ENCODE data around the gene TMEM218. TPM values are rescaled to one million over a fixed set of nuclear protein-coding genes. Genes with fewer than 3 reads are reported as not detected.

TMEM218 gene
- total and polyA plus RNA-seq, 2 donors (not counting 1 experiment from before 2014, with no cell fraction given) = 20.7 to 31.7 TPM

GRCh38 chr11:125055107-125055715, 56.2 kb downstream of the TMEM218 start:
- Histone ChIP-seq H3K9ac (ENCODE audit: low read length) (no peak overlapping the region), H3K4me2 (replicated peaks; ENCODE audit: low read depth, low read length, poor library complexity, severe bottlenecking) (no peak overlapping the region), H3K4me3 (ENCODE audit: control extremely low read depth in 1 of 5, extremely low read depth in 1 of 5, insufficient read depth in 1 of 5, low read depth in 2 of 5, low read length in 4 of 5) (no peak overlapping the region), H3K36me3 (replicated peaks in 1 of 2; ENCODE audit: control extremely low read depth in 1 of 2, control insufficient read depth in 1 of 2, extremely low read depth in 1 of 2, insufficient read depth in 2 of 2, low read length in 1 of 2) (no peaks in the 10 kb centered on the region), H3K9me3 (ENCODE audit: control extremely low read depth in 1 of 3, control insufficient read depth in 2 of 3, insufficient read depth in 1 of 3, low read length in 2 of 3) (no peaks in the 10 kb centered on the region), H3K27me3 (replicated peaks in 1 of 4; ENCODE audit: control extremely low read depth in 1 of 4, control insufficient read depth in 3 of 4, insufficient read depth in 4 of 4, low read length in 3 of 4) (no peaks in the 10 kb centered on the region), H3K4me1 (ENCODE audit: control insufficient read depth in 2 of 2, insufficient read depth in 2 of 2, low read length in 2 of 2) (no peaks in the 10 kb centered on the region), H4K20me1 (ENCODE audit: control insufficient read depth, insufficient read depth, low read length, poor library complexity, severe bottlenecking) (no peaks in the 10 kb centered on the region), H3K79me2 (ENCODE audit: control insufficient read depth, insufficient read depth, low read length) (no peaks in the 10 kb centered on the region), H2AFZ (ENCODE audit: insufficient read depth, low read depth, low read length, poor library complexity, severe bottlenecking) (no peak overlapping the region), H3K27ac (ENCODE audit: low read length in 2 of 2) (no peak overlapping the region)
- CTCF ChIA-PET = interaction anchor here (1.1 kb wide), 1 partner anchor 8 kb away, joined by 3 read pairs; the partner anchor contains the start of gene SLC37A2
- ATAC-seq (ENCODE audit: low read depth) (no peak), DNase-seq (no peak)
- 100% methylated on average over 1 of the region's 2 CpGs for WGBS (ENCODE audit: insufficient coverage)
- TF ChIP-seq EZH2 (IDR thresholded peaks at IDR 0.05; ENCODE audit: borderline replicate concordance, insufficient read depth, low read depth, low read length, poor library complexity, severe bottlenecking) (no peak), CTCF (IDR thresholded peaks at IDR 0.05) (no peak)
- POLR2A ChIA-PET = no interaction called here
- Mint-ChIP-seq H3K4me3 (no peak overlapping the region), H3K4me1 (no peaks in the 10 kb centered on the region), H3K27ac (no peak overlapping the region), H3K9me3 (ENCODE audit: insufficient read depth) (no peaks in the 10 kb centered on the region), H3K27me3 (no peaks in the 10 kb centered on the region)
- intact Hi-C loops (cut with micrococcal nuclease) = no loop called here

- no peaks in the 10 kb centered on the region for H3K9me3 Mint-ChIP-seq (ENCODE audit: insufficient read depth)
- CTCF ChIA-PET = interaction anchor here (1.1 kb wide), 1 partner anchor 87 kb away, joined by 3 read pairs; no protein-coding TSS in a partner anchor
- 100% methylated on average over 1 of the region's 1 CpG for WGBS (ENCODE audit: insufficient coverage)
Measured at GRCh38 chr11:125053167-125053566, 58.3 kb downstream of the TMEM218 start.

More at GRCh38 chr11:125053167-125053566, 58.3 kb downstream of the TMEM218 start:
- ATAC-seq (ENCODE audit: low read depth) = no peak
- no peaks in the 10 kb centered on the region for H3K27me3 ChIP-seq (replicated peaks in 1 of 4; ENCODE audit: control extremely low read depth in 1 of 4, control insufficient read depth in 3 of 4, insufficient read depth in 4 of 4, low read length in 3 of 4)
- no peaks in the 10 kb centered on the region for H3K4me1 Mint-ChIP-seq
- no peaks in the 10 kb centered on the region for H3K79me2 ChIP-seq (ENCODE audit: control insufficient read depth, insufficient read depth, low read length)
- intact Hi-C loops (cut with micrococcal nuclease) = no loop called here
- POLR2A ChIA-PET = no interaction called here
- H3K27me3 Mint-ChIP-seq = no peaks in the 10 kb centered on the region
- no peak overlapping the region for H3K4me3 Mint-ChIP-seq
- no peak for DNase-seq
- H3K4me1 ChIP-seq (ENCODE audit: control insufficient read depth in 2 of 2, insufficient read depth in 2 of 2, low read length in 2 of 2) = no peaks in the 10 kb centered on the region
- H2AFZ ChIP-seq (ENCODE audit: insufficient read depth, low read depth, low read length, poor library complexity, severe bottlenecking) = no peak overlapping the region
- no peak overlapping the region for H3K4me2 ChIP-seq (replicated peaks; ENCODE audit: low read depth, low read length, poor library complexity, severe bottlenecking)
- H3K4me3 ChIP-seq (ENCODE audit: control extremely low read depth in 1 of 5, extremely low read depth in 1 of 5, insufficient read depth in 1 of 5, low read depth in 2 of 5, low read length in 4 of 5) = no peak overlapping the region
- TF ChIP-seq CTCF (IDR thresholded peaks at IDR 0.05) (no peak), EZH2 (IDR thresholded peaks at IDR 0.05; ENCODE audit: borderline replicate concordance, insufficient read depth, low read depth, low read length, poor library complexity, severe bottlenecking) (no peak)
- no peaks in the 10 kb centered on the region for H4K20me1 ChIP-seq (ENCODE audit: control insufficient read depth, insufficient read depth, low read length, poor library complexity, severe bottlenecking)
- H3K36me3 ChIP-seq (replicated peaks in 1 of 2; ENCODE audit: control extremely low read depth in 1 of 2, control insufficient read depth in 1 of 2, extremely low read depth in 1 of 2, insufficient read depth in 2 of 2, low read length in 1 of 2) = no peaks in the 10 kb centered on the region
- no peak overlapping the region for H3K27ac ChIP-seq (ENCODE audit: low read length in 2 of 2)
- H3K9ac ChIP-seq (ENCODE audit: low read length) = no peak overlapping the region
- no peaks in the 10 kb centered on the region for H3K9me3 ChIP-seq (ENCODE audit: control extremely low read depth in 1 of 3, control insufficient read depth in 2 of 3, insufficient read depth in 1 of 3, low read length in 2 of 3)
- H3K27ac Mint-ChIP-seq = no peak overlapping the region

Measured in B cell (primary cell).